Gastrocnemius medialis (tissue), 4 donors: ENCODE results near the gene SERPINA5. TPM values are rescaled to one million over a fixed set of nuclear protein-coding genes. Genes with fewer than 3 reads are reported as not detected.

Experiments
- ATAC-seq, 2 donors: fragments of 150-250 bp; one replicate each; pipeline ENCODE4 v1.9.1; 2016
- DNase-seq, 2 donors: peaks; one replicate each; pipeline ENCODE4 v3.0.0-alpha.2; 2019
- H3K27ac ChIP-seq, 4 donors: fragments of 200-600 bp; sonication (generic); 1 replicate in 1 of 4; 2 replicates in 3 of 4; pipeline ENCODE4 v1.5.1; 2016 to 2018; ENCODE audit warnings: mild to moderate bottlenecking in 2 of 4, moderate library complexity in 1 of 4
- H3K27me3 ChIP-seq, 3 donors: fragments of 200-600 bp; sonication (generic) in 2 of 3; 1 replicate in 1 of 3; 2 replicates in 2 of 3; pipeline versions ENCODE4 v1.5.1 to v1.6.0; 2016 to 2019; ENCODE audit warnings: mild to moderate bottlenecking in 1 of 3, moderate library complexity in 1 of 3
- H3K36me3 ChIP-seq, 2 donors: fragments of 200-600 bp; sonication (generic) in 1 of 2; one replicate each; pipeline ENCODE4 v1.5.1; 2017 to 2018
- H3K4me1 ChIP-seq, 2 donors: fragments of 200-600 bp; sonication (generic) in 1 of 2; one replicate each; pipeline ENCODE4 v1.5.1; 2016 to 2017; ENCODE audit warnings: mild to moderate bottlenecking in 2 of 2
- H3K4me3 ChIP-seq, 4 donors: fragments of 200-600 bp; sonication (generic) in 3 of 4; 1 replicate in 1 of 4; 2 replicates in 3 of 4; pipeline ENCODE4 v1.5.1; 2016 to 2019; ENCODE audit warnings: mild to moderate bottlenecking in 2 of 4
- H3K9me3 ChIP-seq, 3 donors: fragments of 200-600 bp; sonication (generic) in 2 of 3; 1 replicate in 1 of 3; 2 replicates in 2 of 3; pipeline ENCODE4 v1.5.1; 2016 to 2019
- CTCF ChIP-seq, 5 experiments: fragments of 450-650 bp in 3 of 5; fragments of 200-600 bp in 2 of 5; sonication (generic) in 2 of 5; IDR thresholded peaks in 4 of 5; conservative IDR thresholded peaks in 1 of 5; 1 replicate in 4 of 5; 2 replicates in 1 of 5; pipeline ENCODE4 v1.5.1; 2016 to 2019; ENCODE audit warnings: antibody characterized with exemption in 5 of 5, mild to moderate bottlenecking in 3 of 5, moderate library complexity in 3 of 5
- POLR2A ChIP-seq, 2 donors: fragments of 450-650 bp; IDR thresholded peaks; one replicate each; pipeline ENCODE4 v1.6.1; 2017; ENCODE audit warnings: antibody characterized with exemption in 2 of 2, mild to moderate bottlenecking in 2 of 2, moderate library complexity in 2 of 2
- in situ Hi-C, 4 donors: fragments of 200-750 bp; cut with MboI; loops; one replicate each; pipeline versions ENCODE4 v1.15.0 to v1.8.0; 2017; ENCODE audit warnings: low sequenced_read_pairs in 4 of 4
- intact Hi-C: fragments of 100-400 bp; cut with DNase I; formaldehyde crosslinking; loops from one replicate; pipeline ENCODE4 v1.15.1; 2023; ENCODE audit warnings: low total_unique reads
- total RNA-seq, 4 donors: library from RNA; depleted of rRNA; stranded (reverse); fragments of >200 nt; gene quantifications; one replicate each; pipeline versions ENCODE4 v1.1.0 to v1.2.3, GENCODE V29; 2016

Gene SERPINA5
- total RNA-seq, 4 donors from 2014 or later: 1.8 to 63.2 (median 19.8) TPM

GRCh38 chr14:94620597-94620996 is 39.4 kb downstream of the SERPINA5 start:
- no peak overlapping the region for H3K4me3 ChIP-seq
- in situ Hi-C loops (no loop called here), intact Hi-C loops (no loop called here)
- H3K36me3 ChIP-seq: no peaks in the 10 kb centered on the region
- H3K4me1 ChIP-seq: no peaks in the 10 kb centered on the region
- peaks cover 0 to 3% (median 0%) of the 10 kb centered on the region in 3 donors for H3K9me3 ChIP-seq
- no peaks in the 10 kb centered on the region for H3K27me3 ChIP-seq
- DNase-seq: no peak
- H3K27ac ChIP-seq: no peak overlapping the region
- TF ChIP-seq POLR2A (IDR thresholded peaks at IDR 0.05) (no peak), CTCF (IDR thresholded peaks at IDR 0.05 in 4 of 5, conservative IDR thresholded peaks at IDR 0.05 in 1 of 5) (no peak)
- no peak for ATAC-seq

- in situ Hi-C loops: no loop called here
- no peak overlapping the region for H3K4me3 ChIP-seq
- no peaks in the 10 kb centered on the region for H3K4me1 ChIP-seq
- no peaks in the 10 kb centered on the region for H3K36me3 ChIP-seq
- intact Hi-C loops: no loop called here
- DNase-seq (no peak), ATAC-seq (no peak)
- TF ChIP-seq CTCF (IDR thresholded peaks at IDR 0.05 in 4 of 5, conservative IDR thresholded peaks at IDR 0.05 in 1 of 5): no peak
- TF ChIP-seq POLR2A (IDR thresholded peaks at IDR 0.05): no peak
- H3K27ac ChIP-seq: no peak overlapping the region
- no peaks in the 10 kb centered on the region for H3K27me3 ChIP-seq
- peaks cover 0 to 3% (median 0%) of the 10 kb centered on the region in 3 donors for H3K9me3 ChIP-seq
Observed at GRCh38 chr14:94621358-94622134, 40.3 kb downstream of the SERPINA5 start.

- no peak for DNase-seq
- Histone ChIP-seq H3K27me3 (no peaks in the 10 kb centered on the region), H3K4me1 (no peaks in the 10 kb centered on the region), H3K4me3 (no peak overlapping the region), H3K9me3 (peaks cover 0 to 3% (median 0%) of the 10 kb centered on the region in 3 donors), H3K27ac (no peak overlapping the region), H3K36me3 (no peaks in the 10 kb centered on the region)
- in situ Hi-C loops (no loop called here), intact Hi-C loops (no loop called here)
- TF ChIP-seq POLR2A (IDR thresholded peaks at IDR 0.05) (no peak), CTCF (IDR thresholded peaks at IDR 0.05 in 4 of 5, conservative IDR thresholded peaks at IDR 0.05 in 1 of 5) (no peak)
- no peak for ATAC-seq
Observed at GRCh38 chr14:94622653-94623421, 41.6 kb downstream of the SERPINA5 start.

- in situ Hi-C loops (no loop called here), intact Hi-C loops (no loop called here)
- TF ChIP-seq POLR2A (IDR thresholded peaks at IDR 0.05): no peak
- ATAC-seq (no peak), DNase-seq (no peak)
- no peaks in the 10 kb centered on the region for H3K36me3 ChIP-seq
- no peaks in the 10 kb centered on the region for H3K27me3 ChIP-seq
- H3K9me3 ChIP-seq: no peaks in the 10 kb centered on the region
- H3K27ac ChIP-seq: no peak overlapping the region
- no peak overlapping the region for H3K4me3 ChIP-seq
- no peaks in the 10 kb centered on the region for H3K4me1 ChIP-seq
Observed at GRCh38 chr14:94623422-94623809, 42.2 kb downstream of the SERPINA5 start.

GRCh38 chr14:94623856-94624499 is 42.8 kb downstream of the SERPINA5 start:
- in situ Hi-C loops: no loop called here
- H3K27me3 ChIP-seq: no peaks in the 10 kb centered on the region
- H3K4me1 ChIP-seq: no peaks in the 10 kb centered on the region
- no peak for TF ChIP-seq CTCF (IDR thresholded peaks at IDR 0.05 in 4 of 5, conservative IDR thresholded peaks at IDR 0.05 in 1 of 5)
- TF ChIP-seq POLR2A (IDR thresholded peaks at IDR 0.05): no peak
- DNase-seq: no peak
- no peak overlapping the region for H3K27ac ChIP-seq
- no peak for ATAC-seq
- H3K9me3 ChIP-seq: no peaks in the 10 kb centered on the region
- no peak overlapping the region for H3K4me3 ChIP-seq
- intact Hi-C loops: no loop called here
- H3K36me3 ChIP-seq: no peaks in the 10 kb centered on the region
